ENCODE data around the gene TMEM127. TPM values are rescaled to one million over a fixed set of nuclear protein-coding genes. Genes with fewer than 3 reads are reported as not detected.

TMEM127 gene
- total and polyA plus RNA-seq, 8 donors = 5.7 to 51.6 (median 14.0) TPM

DNA sequence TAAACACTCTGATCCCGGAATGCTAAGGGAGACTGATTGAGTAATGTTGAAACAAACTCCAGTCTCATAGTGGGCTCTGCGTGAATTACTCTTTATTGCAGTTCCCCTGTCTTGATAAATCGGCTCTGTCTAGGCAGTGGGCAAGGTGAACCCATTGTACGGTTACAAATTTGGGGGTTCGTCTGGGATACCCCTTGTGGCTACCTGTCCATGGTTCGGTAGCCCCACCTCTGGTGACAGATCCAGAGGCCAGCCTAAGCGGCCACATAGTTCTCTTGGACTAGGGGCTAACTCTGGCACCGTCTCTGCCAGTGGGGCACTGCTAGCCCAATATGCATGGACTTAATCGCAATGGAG lies 56.1 kb downstream of the TMEM127 start:
- no peak for TF ChIP-seq POLR2A (IDR thresholded peaks at IDR 0.05)
- TF ChIP-seq, protein P1, sequence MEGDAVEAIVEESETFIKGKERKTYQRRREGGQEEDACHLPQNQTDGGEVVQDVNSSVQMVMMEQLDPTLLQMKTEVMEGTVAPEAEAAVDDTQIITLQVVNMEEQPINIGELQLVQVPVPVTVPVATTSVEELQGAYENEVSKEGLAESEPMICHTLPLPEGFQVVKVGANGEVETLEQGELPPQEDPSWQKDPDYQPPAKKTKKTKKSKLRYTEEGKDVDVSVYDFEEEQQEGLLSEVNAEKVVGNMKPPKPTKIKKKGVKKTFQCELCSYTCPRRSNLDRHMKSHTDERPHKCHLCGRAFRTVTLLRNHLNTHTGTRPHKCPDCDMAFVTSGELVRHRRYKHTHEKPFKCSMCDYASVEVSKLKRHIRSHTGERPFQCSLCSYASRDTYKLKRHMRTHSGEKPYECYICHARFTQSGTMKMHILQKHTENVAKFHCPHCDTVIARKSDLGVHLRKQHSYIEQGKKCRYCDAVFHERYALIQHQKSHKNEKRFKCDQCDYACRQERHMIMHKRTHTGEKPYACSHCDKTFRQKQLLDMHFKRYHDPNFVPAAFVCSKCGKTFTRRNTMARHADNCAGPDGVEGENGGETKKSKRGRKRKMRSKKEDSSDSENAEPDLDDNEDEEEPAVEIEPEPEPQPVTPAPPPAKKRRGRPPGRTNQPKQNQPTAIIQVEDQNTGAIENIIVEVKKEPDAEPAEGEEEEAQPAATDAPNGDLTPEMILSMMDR (IDR thresholded peaks at IDR 0.05) = no peak
- TF ChIP-seq POLR2AphosphoS5 (IDR thresholded peaks at IDR 0.05) = no peak
- TF ChIP-seq EP300 (IDR thresholded peaks at IDR 0.05) = no peak
- Histone ChIP-seq H3K27me3 (no peaks in the 10 kb centered on the region), H3K4me1 (peaks cover 25 to 48% (median 43%) of the 10 kb centered on the region in 4 donors), H3K9me3 (no peaks in the 10 kb centered on the region), H3K4me3 (peak overlapping the region; percentile 71 to 98 (median 88)), H3K36me3 (no peaks in the 10 kb centered on the region), H3K27ac (peak overlapping the region in 2 of 5 donors; percentile 96 to 99)
- WGBS, 5 donors = 89 to 94% (median 91%) methylated on average over 4 to 9 of the region's 9 CpGs
- no peak for DNase-seq
- intact Hi-C loops (cut with DNase I; ENCODE audit: low total_unique reads) = loop anchor here (10.0 kb wide), 1 partner anchor 55 kb away; the partner anchor contains the start of genes CIAO1 and TMEM127

DNA sequence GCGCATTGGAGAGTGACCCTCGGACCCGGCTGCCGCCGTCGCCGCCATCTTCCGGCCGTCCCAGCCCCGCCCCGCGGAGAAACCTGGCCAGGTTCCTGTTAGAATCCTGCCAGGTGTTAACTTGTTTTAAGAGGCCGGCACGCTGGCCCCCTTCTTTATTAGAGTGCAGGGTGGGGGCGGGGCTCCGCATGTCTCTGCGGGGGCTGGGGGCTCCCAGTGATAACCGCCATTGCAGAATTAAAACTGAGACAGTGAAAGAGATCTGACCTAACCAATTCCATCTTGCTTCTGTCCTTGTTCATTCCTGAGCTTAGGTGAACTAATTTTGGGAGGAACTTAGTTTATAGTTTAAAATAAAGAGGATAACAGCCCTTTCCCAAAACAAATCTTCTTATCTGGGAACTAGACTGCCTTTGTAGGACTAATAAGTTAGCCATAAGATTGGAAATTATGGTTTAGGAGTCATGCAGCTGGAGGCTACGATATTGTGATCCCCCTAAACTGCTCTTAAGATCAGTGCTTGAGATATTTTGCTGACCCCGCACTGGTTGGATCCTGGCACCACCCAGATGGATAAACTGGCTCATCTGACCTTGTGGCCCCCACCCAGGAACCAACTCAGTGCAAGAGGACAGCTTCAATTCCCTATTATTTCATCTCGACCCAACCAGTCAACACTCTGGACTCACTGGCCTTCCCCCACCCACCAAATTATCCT lies 56.6 kb downstream of the TMEM127 start:
- 6 to 12% (median 7%) methylated on average over 16 to 21 of the region's 21 CpGs for WGBS, 5 donors
- TF ChIP-seq POLR2AphosphoS5 (IDR thresholded peaks at IDR 0.05) (peak in 1 of 3 donors; percentile 73), POLR2A (IDR thresholded peaks at IDR 0.05) (no peak)
- Histone ChIP-seq H3K4me1 (peaks cover 30 to 53% (median 48%) of the 10 kb centered on the region in 4 donors), H3K27me3 (no peaks in the 10 kb centered on the region), H3K4me3 (peak overlapping the region; percentile 71 to 98 (median 88)), H3K27ac (peak overlapping the region; percentile 75 to 99 (median 96)), H3K36me3 (no peaks in the 10 kb centered on the region), H3K9me3 (no peaks in the 10 kb centered on the region)
- intact Hi-C loops (cut with DNase I; ENCODE audit: low total_unique reads) = no loop called here
- peak in 1 of 2 donors; percentile 21 for DNase-seq

DNA sequence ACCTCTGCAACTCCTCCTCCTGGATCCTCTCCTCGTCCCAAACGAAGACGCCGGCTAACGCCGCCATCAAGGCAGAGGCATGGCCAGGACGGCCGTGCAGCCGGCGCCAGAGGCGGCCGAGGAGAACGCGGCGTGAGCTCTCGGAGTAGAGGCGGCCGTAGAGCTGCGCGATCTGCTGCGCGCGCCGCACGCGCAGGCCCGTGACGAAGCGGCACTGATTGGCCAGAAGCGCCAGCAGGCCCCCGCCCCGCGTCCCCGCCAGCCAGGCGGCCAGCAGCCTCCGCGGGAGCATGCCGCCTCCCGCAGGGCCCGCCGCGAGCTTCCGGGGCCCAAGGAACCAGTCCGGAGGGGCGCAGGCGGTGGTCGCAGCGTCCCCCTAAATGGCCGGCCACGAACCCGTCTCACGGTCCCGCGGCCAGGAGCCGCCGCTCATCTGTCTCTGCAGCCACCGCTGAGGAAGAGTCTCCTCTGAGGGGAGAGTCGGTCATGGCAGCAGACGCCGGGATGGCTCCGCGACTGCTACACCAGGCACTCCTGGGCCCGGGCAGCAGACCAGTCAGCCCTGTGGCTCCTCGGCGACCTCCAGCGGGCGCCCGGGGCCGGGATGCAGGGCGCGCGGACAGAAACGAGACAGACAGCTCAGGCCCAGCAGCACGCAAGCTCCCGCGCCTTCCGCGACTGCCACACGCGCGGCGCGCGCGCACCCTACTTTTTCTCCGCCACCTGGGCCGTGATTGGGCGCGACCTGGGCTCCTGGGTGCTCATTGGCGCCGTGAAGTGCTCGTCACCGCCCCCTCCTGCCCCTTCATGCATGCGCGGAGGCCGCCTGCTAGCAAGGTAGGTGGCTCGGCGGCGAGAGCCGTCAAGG lies 57.4 kb downstream of the TMEM127 start, which contains the start of gene STARD7:
Gene STARD7, minus strand, starts transcription at position 685 of the 868 bp plus-strand sequence. Its CDS starts 393 bp downstream, at position 292.
- 0 to 1% (median 0%) methylated on average over 17 to 100 of the region's 100 CpGs for WGBS, 5 donors
- peak within 1 kb of the TSS; percentile 71 to 98 (median 88) for H3K4me3 ChIP-seq
- TF ChIP-seq, protein P1 (IDR thresholded peaks at IDR 0.05) = peak in 1 of 7 experiments; percentile 26
- peak; percentile 91 to 96 (median 96) for TF ChIP-seq POLR2AphosphoS5 (IDR thresholded peaks at IDR 0.05)
- peak in 2 of 4 donors; percentile 72 to 87 for TF ChIP-seq POLR2A (IDR thresholded peaks at IDR 0.05)
- no peak for TF ChIP-seq EP300 (IDR thresholded peaks at IDR 0.05)
- H3K4me1 ChIP-seq = peaks cover 37 to 61% (median 56%) of the 10 kb centered on the region in 4 donors
- peak within 1 kb of the TSS; percentile 95 to 99 (median 96) for H3K27ac ChIP-seq
- no peaks in the 10 kb centered on the region for H3K9me3 ChIP-seq
- H3K27me3 ChIP-seq = no peaks in the 10 kb centered on the region
- DNase-seq = peak; percentile 99 to 100
- H3K36me3 ChIP-seq = no peaks in the 10 kb centered on the region
- intact Hi-C loops (cut with DNase I; ENCODE audit: low total_unique reads) = no loop called here

DNA sequence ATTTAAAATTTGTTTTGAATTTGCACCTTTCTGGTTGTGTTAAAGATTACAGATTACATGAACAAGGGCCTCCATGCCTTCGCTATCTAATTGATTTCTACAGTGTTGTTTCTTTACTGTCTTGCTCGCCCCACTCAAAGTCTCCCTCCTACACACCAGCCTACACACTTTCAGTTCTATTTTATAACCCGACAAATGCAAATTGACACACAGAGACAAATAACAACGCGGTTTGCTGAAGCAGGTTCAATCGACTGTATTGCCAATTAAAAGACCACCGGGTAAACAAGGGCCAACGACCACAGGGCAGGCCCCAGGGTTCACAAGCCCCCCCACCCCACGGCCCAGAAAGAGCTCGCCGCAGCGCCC lies 58.0 kb downstream of the TMEM127 start:
- H3K36me3 ChIP-seq = no peaks in the 10 kb centered on the region
- intact Hi-C loops (cut with DNase I; ENCODE audit: low total_unique reads) = no loop called here
- H3K4me1 ChIP-seq = peaks cover 44 to 68% (median 62%) of the 10 kb centered on the region in 4 donors
- WGBS, 5 donors = 0 to 1% (median 1%) methylated on average over 12 of the region's 12 CpGs
- peak overlapping the region; percentile 71 to 98 (median 88) for H3K4me3 ChIP-seq
- TF ChIP-seq EP300 (IDR thresholded peaks at IDR 0.05) (no peak), POLR2AphosphoS5 (IDR thresholded peaks at IDR 0.05) (no peak), POLR2A (IDR thresholded peaks at IDR 0.05) (no peak)
- TF ChIP-seq, protein P1 (IDR thresholded peaks at IDR 0.05) = no peak
- H3K9me3 ChIP-seq = no peaks in the 10 kb centered on the region
- H3K27me3 ChIP-seq = no peaks in the 10 kb centered on the region
- peak overlapping the region; percentile 95 to 99 (median 96) for H3K27ac ChIP-seq
- DNase-seq = no peak
